Mesenchymal stem cell (in vitro differentiated cells and primary cell): ENCODE measurements around the gene COG6.

Source experiments
- DNase-seq: peaks from one replicate; pipeline ENCODE4 v3.0.0-alpha.2; 2013
- H2AFZ ChIP-seq: one replicate; pipeline ENCODE4 v1.6.1; 2013; ENCODE audit warnings: low read depth, mild to moderate bottlenecking, control low read depth, inconsistent platforms, low read length, moderate library complexity
- H2AK5ac ChIP-seq: 2 replicates; pipeline ENCODE4 v1.6.1; 2013; ENCODE audit warnings: low read length, moderate library complexity, mild to moderate bottlenecking, inconsistent platforms; ENCODE audit not compliant: severe bottlenecking
- H2BK120ac ChIP-seq: one replicate; pipeline ENCODE4 v1.6.1; 2013; ENCODE audit warnings: low read depth, mild to moderate bottlenecking, inconsistent platforms, low read length, moderate library complexity
- H2BK12ac ChIP-seq, 2 experiments: one replicate each; pipeline ENCODE4 v1.6.1; 2013; ENCODE audit warnings: inconsistent platforms in 2 of 2, low read length in 2 of 2, mild to moderate bottlenecking in 2 of 2, moderate library complexity in 2 of 2, control low read depth in 1 of 2
- H2BK15ac ChIP-seq: one replicate; pipeline ENCODE4 v1.6.1; 2013; ENCODE audit warnings: mild to moderate bottlenecking, low read depth, inconsistent platforms; ENCODE audit not compliant: poor library complexity, severe bottlenecking
- H2BK5ac ChIP-seq: 2 replicates; pipeline ENCODE4 v1.6.1; 2013; ENCODE audit warnings: low read depth, mild to moderate bottlenecking, low read length, control low read depth, inconsistent platforms; ENCODE audit not compliant: poor library complexity, severe bottlenecking
- H3K14ac ChIP-seq, 2 experiments: one replicate each; pipeline ENCODE4 v1.6.1; 2013; ENCODE audit warnings: inconsistent platforms in 2 of 2, low read length in 2 of 2, control low read depth in 1 of 2, mild to moderate bottlenecking in 1 of 2, moderate library complexity in 1 of 2
- H3K18ac ChIP-seq, 2 experiments: one replicate each; pipeline ENCODE4 v1.6.1; 2013; ENCODE audit warnings: inconsistent platforms in 2 of 2, low read length in 2 of 2, control low read depth in 1 of 2, low read depth in 1 of 2, mild to moderate bottlenecking in 1 of 2
- H3K23ac ChIP-seq, 2 experiments: one replicate each; pipeline ENCODE4 v1.6.1; 2013; ENCODE audit warnings: inconsistent platforms in 2 of 2, low read length in 2 of 2, mild to moderate bottlenecking in 2 of 2, moderate library complexity in 2 of 2, control low read depth in 1 of 2
- H3K27ac ChIP-seq: 2 replicates; pipeline ENCODE4 v1.5.1; 2013; ENCODE audit warnings: mild to moderate bottlenecking, moderate library complexity, low read length, control low read depth, inconsistent platforms; ENCODE audit not compliant: poor library complexity, severe bottlenecking
- H3K27me3 ChIP-seq, 2 experiments: 2 replicates each; pipeline versions ENCODE4 v1.6.1 to v1.7.0; 2013; ENCODE audit warnings: low read length in 2 of 2, mild to moderate bottlenecking in 2 of 2, moderate library complexity in 2 of 2, control low read depth in 1 of 2, inconsistent platforms in 1 of 2; ENCODE audit not compliant: control insufficient read depth in 1 of 2, insufficient read depth in 1 of 2
- H3K36me3 ChIP-seq, 2 experiments: 2 replicates each; pipeline versions ENCODE4 v1.6.1 to v1.7.0; 2013; ENCODE audit warnings: low read length in 2 of 2, control low read depth in 1 of 2, inconsistent platforms in 1 of 2, low read depth in 1 of 2, mild to moderate bottlenecking in 1 of 2; ENCODE audit not compliant: insufficient read depth in 2 of 2, control insufficient read depth in 1 of 2
- H3K4ac ChIP-seq, 2 experiments: one replicate each; pipeline ENCODE4 v1.6.1; 2013; ENCODE audit warnings: inconsistent platforms in 2 of 2, low read length in 2 of 2, mild to moderate bottlenecking in 2 of 2, moderate library complexity in 2 of 2, control low read depth in 1 of 2, low read depth in 1 of 2
- H3K4me1 ChIP-seq: 2 replicates; pipeline ENCODE4 v1.6.1; 2013; ENCODE audit warnings: low read depth, low read length, control low read depth; ENCODE audit not compliant: control insufficient read depth, insufficient read depth
- H3K4me2 ChIP-seq: 2 replicates; pipeline ENCODE4 v1.6.1; 2013; ENCODE audit warnings: low read length, mild to moderate bottlenecking, inconsistent platforms; ENCODE audit not compliant: poor library complexity, severe bottlenecking
- H3K4me3 ChIP-seq, 2 experiments: 2 replicates each; pipeline versions ENCODE4 v1.5.1 to v1.7.0; 2013; ENCODE audit warnings: low read length in 2 of 2, mild to moderate bottlenecking in 2 of 2, control low read depth in 1 of 2, low read depth in 1 of 2; ENCODE audit not compliant: insufficient read depth in 1 of 2
- H3K79me1 ChIP-seq: replicated peaks from 2 replicates; pipeline ENCODE4 v1.6.1; 2013; ENCODE audit warnings: mild to moderate bottlenecking, control low read depth, low read length, inconsistent platforms; ENCODE audit not compliant: poor library complexity, severe bottlenecking
- H3K9ac ChIP-seq: 2 replicates; pipeline ENCODE4 v1.7.0; 2013; ENCODE audit warnings: mild to moderate bottlenecking, low read length, moderate library complexity
- H3K9me3 ChIP-seq: 2 replicates; pipeline ENCODE4 v1.7.0; 2013; ENCODE audit warnings: mild to moderate bottlenecking, low read length; ENCODE audit not compliant: control insufficient read depth
- H4K8ac ChIP-seq: one replicate; pipeline ENCODE4 v1.6.1; 2013; ENCODE audit warnings: inconsistent platforms, mild to moderate bottlenecking, low read length, moderate library complexity
- H4K91ac ChIP-seq: one replicate; pipeline ENCODE4 v1.6.1; 2013; ENCODE audit warnings: mild to moderate bottlenecking, low read length, inconsistent platforms
- WGBS: methylation state at CpG from one replicate; pipeline ENCODE4 v1.1.7; 2013; ENCODE audit warnings: mixed read lengths; 5-methylcytosine and 5-hydroxymethylcytosine counted together

Gene COG6

GRCh38 chr13:39784347-39784746, 128.9 kb downstream of the COG6 start:
- Histone ChIP-seq H3K23ac (no peak overlapping the region), H2BK15ac (no peak overlapping the region), H4K91ac (no peak overlapping the region), H2AK5ac (no peak overlapping the region), H2BK5ac (no peak overlapping the region), H3K9ac (no peak overlapping the region), H3K4me3 (no peak overlapping the region), H4K8ac (no peak overlapping the region), H3K4ac (no peak overlapping the region), H3K14ac (no peak overlapping the region), H3K27me3 (no peaks in the 10 kb centered on the region), H2BK120ac (no peak overlapping the region), H3K27ac (no peak overlapping the region), H3K9me3 (peaks cover 6% of the 10 kb centered on the region), H3K79me1 (no peaks in the 10 kb centered on the region), H3K4me1 (peaks cover 2% of the 10 kb centered on the region), H2BK12ac (no peak overlapping the region), H2AFZ (no peak overlapping the region), H3K36me3 (no peaks in the 10 kb centered on the region), H3K18ac (no peak overlapping the region), H3K4me2 (no peak overlapping the region)
- peak; percentile 18 for DNase-seq
- WGBS: 90% methylated on average over 1 of the region's 1 CpG

GRCh38 chr13:39786091-39786490, 130.6 kb downstream of the COG6 start:
- no peak overlapping the region for H3K4ac ChIP-seq
- no peak for DNase-seq
- no peaks in the 10 kb centered on the region for H3K36me3 ChIP-seq
- H3K27me3 ChIP-seq: no peaks in the 10 kb centered on the region
- H3K4me3 ChIP-seq: no peak overlapping the region
- no peak overlapping the region for H2AFZ ChIP-seq
- H2BK12ac ChIP-seq: no peak overlapping the region
- no peak overlapping the region for H3K4me2 ChIP-seq
- H3K4me1 ChIP-seq: peaks cover 2% of the 10 kb centered on the region
- H3K9me3 ChIP-seq: peaks cover 14% of the 10 kb centered on the region
- no peak overlapping the region for H3K23ac ChIP-seq
- no peak overlapping the region for H3K9ac ChIP-seq
- H2BK15ac ChIP-seq: no peak overlapping the region
- H2BK120ac ChIP-seq: no peak overlapping the region
- 81% methylated on average over 4 of the region's 4 CpGs for whole genome bisulfite sequencing
- no peak overlapping the region for H3K27ac ChIP-seq
- H2BK5ac ChIP-seq: no peak overlapping the region
- H3K14ac ChIP-seq: no peak overlapping the region
- H4K8ac ChIP-seq: no peak overlapping the region
- H2AK5ac ChIP-seq: no peak overlapping the region
- H3K79me1 ChIP-seq: no peaks in the 10 kb centered on the region
- H4K91ac ChIP-seq: no peak overlapping the region
- H3K18ac ChIP-seq: no peak overlapping the region

- WGBS: no CpG with 5 or more reads among the region's 1 CpG
- H4K8ac ChIP-seq: no peak overlapping the region
- H2BK5ac ChIP-seq: no peak overlapping the region
- no peak overlapping the region for H3K23ac ChIP-seq
- no peaks in the 10 kb centered on the region for H3K27me3 ChIP-seq
- H3K4ac ChIP-seq: no peak overlapping the region
- H3K14ac ChIP-seq: no peak overlapping the region
- no peaks in the 10 kb centered on the region for H3K36me3 ChIP-seq
- DNase-seq: no peak
- H2AK5ac ChIP-seq: no peak overlapping the region
- H3K4me3 ChIP-seq: no peak overlapping the region
- no peak overlapping the region for H2BK15ac ChIP-seq
- no peak overlapping the region for H2BK120ac ChIP-seq
- no peak overlapping the region for H2BK12ac ChIP-seq
- H3K79me1 ChIP-seq: no peaks in the 10 kb centered on the region
- no peak overlapping the region for H3K4me2 ChIP-seq
- no peak overlapping the region for H3K18ac ChIP-seq
- H4K91ac ChIP-seq: no peak overlapping the region
- H3K9ac ChIP-seq: no peak overlapping the region
- no peak overlapping the region for H3K27ac ChIP-seq
- H3K4me1 ChIP-seq: peaks cover 2% of the 10 kb centered on the region
- peaks cover 14% of the 10 kb centered on the region for H3K9me3 ChIP-seq
- H2AFZ ChIP-seq: no peak overlapping the region
Observed at GRCh38 chr13:39787086-39787487, 131.6 kb downstream of the COG6 start.

- Histone ChIP-seq H3K18ac (no peak overlapping the region), H3K9me3 (peaks cover 17% of the 10 kb centered on the region), H4K8ac (no peak overlapping the region), H3K4me1 (peaks cover 2% of the 10 kb centered on the region), H3K36me3 (no peaks in the 10 kb centered on the region), H2BK5ac (no peak overlapping the region), H4K91ac (no peak overlapping the region), H3K27me3 (no peaks in the 10 kb centered on the region), H2AFZ (no peak overlapping the region), H2BK12ac (no peak overlapping the region), H3K4ac (no peak overlapping the region), H2BK120ac (no peak overlapping the region), H3K4me2 (no peak overlapping the region), H3K23ac (no peak overlapping the region), H2BK15ac (no peak overlapping the region), H3K79me1 (no peaks in the 10 kb centered on the region), H3K14ac (no peak overlapping the region), H3K27ac (no peak overlapping the region), H3K4me3 (no peak overlapping the region), H3K9ac (no peak overlapping the region), H2AK5ac (no peak overlapping the region)
- WGBS: 85% methylated on average over 5 of the region's 5 CpGs
- no peak for DNase-seq
Observed at GRCh38 chr13:39788102-39788501, 132.6 kb downstream of the COG6 start.
